Dendritic cell treated with granulocyte-macrophage colony-stimulating factor and Interleukin-4, amounts not matched to agents 40 ng/mL and 50 ng/mL, for 4 days (primary cell): ENCODE measurements around the gene TMPRSS2.

Source experiments
- H3K27ac Mint-ChIP-seq: one replicate; pipeline ENCODE4 v1.8.0; 2022; ENCODE audit warnings: mild to moderate bottlenecking, mixed read lengths
- H3K27me3 Mint-ChIP-seq: one replicate; pipeline ENCODE4 v1.8.0; 2022; ENCODE audit warnings: mild to moderate bottlenecking, mixed read lengths
- H3K36me3 Mint-ChIP-seq: one replicate; pipeline ENCODE4 v1.8.0; 2022; ENCODE audit warnings: low read depth, mixed read lengths
- H3K4me1 Mint-ChIP-seq: one replicate; pipeline ENCODE4 v1.8.0; 2022; ENCODE audit warnings: low read depth, mixed read lengths
- H3K4me3 Mint-ChIP-seq: one replicate; pipeline ENCODE4 v1.8.0; 2022; ENCODE audit warnings: mild to moderate bottlenecking, moderate library complexity, mixed read lengths
- H3K9me3 Mint-ChIP-seq: one replicate; pipeline ENCODE4 v1.8.0; 2022; ENCODE audit warnings: mixed read lengths
- intact Hi-C: fragments of 100-400 bp; cut with micrococcal nuclease; formaldehyde crosslinking; loops from one replicate; pipeline ENCODE4 v1.15.0; 2022

Gene TMPRSS2

GRCh38 chr21:41507521-41508414 lies at the start of gene TMPRSS2:
TMPRSS2 (minus strand) TSS chr21:41508158; CDS start chr21:41498133, 10,025 bp downstream.
- Mint-ChIP-seq H3K4me3 (no peak within 1 kb of the TSS), H3K27ac (no peak within 1 kb of the TSS), H3K9me3 (no peaks in the 10 kb centered on the region), H3K4me1 (peaks cover 6% of the 10 kb centered on the region), H3K27me3 (peaks cover 71% of the 10 kb centered on the region), H3K36me3 (no peaks in the 10 kb centered on the region)
- intact Hi-C loops = no loop called here

GRCh38 chr21:41555057-41555456 lies 47.1 kb upstream of the TMPRSS2 start:
- no peaks in the 10 kb centered on the region for H3K36me3 Mint-ChIP-seq
- peaks cover 7% of the 10 kb centered on the region for H3K27me3 Mint-ChIP-seq
- peaks cover 8% of the 10 kb centered on the region for H3K4me1 Mint-ChIP-seq
- H3K9me3 Mint-ChIP-seq = no peaks in the 10 kb centered on the region
- intact Hi-C loops = no loop called here
- H3K27ac Mint-ChIP-seq = no peak overlapping the region
- H3K4me3 Mint-ChIP-seq = no peak overlapping the region

GRCh38 chr21:41552254-41552653 lies 44.3 kb upstream of the TMPRSS2 start:
- no peak overlapping the region for H3K4me3 Mint-ChIP-seq
- H3K4me1 Mint-ChIP-seq = peaks cover 5% of the 10 kb centered on the region
- no peaks in the 10 kb centered on the region for H3K9me3 Mint-ChIP-seq
- peaks cover 3% of the 10 kb centered on the region for H3K27me3 Mint-ChIP-seq
- H3K36me3 Mint-ChIP-seq = no peaks in the 10 kb centered on the region
- intact Hi-C loops = no loop called here
- H3K27ac Mint-ChIP-seq = no peak overlapping the region

GRCh38 chr21:41548781-41549180 lies 40.8 kb upstream of the TMPRSS2 start:
- Mint-ChIP-seq H3K4me3 (no peak overlapping the region), H3K4me1 (peaks cover 5% of the 10 kb centered on the region), H3K27ac (no peak overlapping the region), H3K9me3 (no peaks in the 10 kb centered on the region), H3K27me3 (peaks cover 10% of the 10 kb centered on the region), H3K36me3 (no peaks in the 10 kb centered on the region)
- intact Hi-C loops = no loop called here

- Mint-ChIP-seq H3K27ac (no peak overlapping the region), H3K36me3 (no peaks in the 10 kb centered on the region), H3K4me3 (no peak overlapping the region), H3K27me3 (peaks cover 13% of the 10 kb centered on the region), H3K9me3 (no peaks in the 10 kb centered on the region), H3K4me1 (peaks cover 5% of the 10 kb centered on the region)
- intact Hi-C loops = no loop called here
These were observed 39.2 kb upstream of the TMPRSS2 start for GRCh38 chr21:41547111-41547510.

GRCh38 chr21:41545500-41546359 lies 37.8 kb upstream of the TMPRSS2 start:
- H3K4me1 Mint-ChIP-seq = peaks cover 5% of the 10 kb centered on the region
- H3K36me3 Mint-ChIP-seq = no peaks in the 10 kb centered on the region
- H3K27ac Mint-ChIP-seq = no peak overlapping the region
- no peak overlapping the region for H3K4me3 Mint-ChIP-seq
- intact Hi-C loops = no loop called here
- peaks cover 15% of the 10 kb centered on the region for H3K27me3 Mint-ChIP-seq
- no peaks in the 10 kb centered on the region for H3K9me3 Mint-ChIP-seq

GRCh38 chr21:41542727-41543126 lies 34.8 kb upstream of the TMPRSS2 start:
- no peaks in the 10 kb centered on the region for H3K9me3 Mint-ChIP-seq
- H3K36me3 Mint-ChIP-seq = no peaks in the 10 kb centered on the region
- no peak overlapping the region for H3K4me3 Mint-ChIP-seq
- intact Hi-C loops = no loop called here
- H3K27ac Mint-ChIP-seq = no peak overlapping the region
- H3K4me1 Mint-ChIP-seq = no peaks in the 10 kb centered on the region
- peaks cover 20% of the 10 kb centered on the region for H3K27me3 Mint-ChIP-seq

GRCh38 chr21:41537356-41537755 lies 29.4 kb upstream of the TMPRSS2 start:
- Mint-ChIP-seq H3K36me3 (no peaks in the 10 kb centered on the region), H3K27ac (no peak overlapping the region), H3K27me3 (peaks cover 20% of the 10 kb centered on the region), H3K4me3 (no peak overlapping the region), H3K9me3 (no peaks in the 10 kb centered on the region), H3K4me1 (no peaks in the 10 kb centered on the region)
- intact Hi-C loops = no loop called here

- Mint-ChIP-seq H3K27me3 (peaks cover 20% of the 10 kb centered on the region), H3K4me1 (no peaks in the 10 kb centered on the region), H3K36me3 (no peaks in the 10 kb centered on the region), H3K4me3 (no peak overlapping the region), H3K27ac (no peak overlapping the region), H3K9me3 (no peaks in the 10 kb centered on the region)
- intact Hi-C loops = no loop called here
These were observed 28.8 kb upstream of the TMPRSS2 start for GRCh38 chr21:41536827-41537103.

- H3K4me1 Mint-ChIP-seq = no peaks in the 10 kb centered on the region
- H3K4me3 Mint-ChIP-seq = no peak overlapping the region
- intact Hi-C loops = no loop called here
- no peak overlapping the region for H3K27ac Mint-ChIP-seq
- H3K36me3 Mint-ChIP-seq = no peaks in the 10 kb centered on the region
- H3K27me3 Mint-ChIP-seq = peaks cover 18% of the 10 kb centered on the region
- H3K9me3 Mint-ChIP-seq = no peaks in the 10 kb centered on the region
These were observed 28.3 kb upstream of the TMPRSS2 start for GRCh38 chr21:41536076-41536826.

- no peaks in the 10 kb centered on the region for H3K9me3 Mint-ChIP-seq
- no peak overlapping the region for H3K27ac Mint-ChIP-seq
- no peaks in the 10 kb centered on the region for H3K36me3 Mint-ChIP-seq
- peaks cover 13% of the 10 kb centered on the region for H3K27me3 Mint-ChIP-seq
- intact Hi-C loops = no loop called here
- H3K4me1 Mint-ChIP-seq = no peaks in the 10 kb centered on the region
- no peak overlapping the region for H3K4me3 Mint-ChIP-seq
These were observed 22.4 kb upstream of the TMPRSS2 start for GRCh38 chr21:41530366-41530765.

- H3K4me3 Mint-ChIP-seq = no peak overlapping the region
- H3K36me3 Mint-ChIP-seq = no peaks in the 10 kb centered on the region
- H3K27ac Mint-ChIP-seq = no peak overlapping the region
- H3K9me3 Mint-ChIP-seq = no peaks in the 10 kb centered on the region
- H3K27me3 Mint-ChIP-seq = peaks cover 13% of the 10 kb centered on the region
- H3K4me1 Mint-ChIP-seq = no peaks in the 10 kb centered on the region
- intact Hi-C loops = no loop called here
These were observed 21.8 kb upstream of the TMPRSS2 start for GRCh38 chr21:41529769-41530168.

- intact Hi-C loops = no loop called here
- H3K4me1 Mint-ChIP-seq = no peaks in the 10 kb centered on the region
- no peaks in the 10 kb centered on the region for H3K9me3 Mint-ChIP-seq
- H3K36me3 Mint-ChIP-seq = no peaks in the 10 kb centered on the region
- H3K4me3 Mint-ChIP-seq = no peak overlapping the region
- no peak overlapping the region for H3K27ac Mint-ChIP-seq
- H3K27me3 Mint-ChIP-seq = peaks cover 8% of the 10 kb centered on the region
These were observed 18.6 kb upstream of the TMPRSS2 start for GRCh38 chr21:41526478-41527087.
